GM23248 (cell line): Measurements from ENCODE around the gene ANO6. TPM values are rescaled to one million over a fixed set of nuclear protein-coding genes. Genes with fewer than 3 reads are reported as not detected.

ENCODE experiments used
- DNase-seq: peaks from one replicate; pipeline ENCODE4 v3.0.0-alpha.2; 2015
- H2AFZ ChIP-seq: fragments of 200-600 bp; sonication (generic); 2 replicates; pipeline ENCODE4 v1.6.1; 2016; ENCODE audit warnings: antibody characterized with exemption
- H3F3A ChIP-seq: fragments of 200-600 bp; sonication (generic); 2 replicates; pipeline ENCODE4 v1.6.1; 2016; ENCODE audit warnings: mild to moderate bottlenecking, antibody characterized with exemption, mixed run types; ENCODE audit not compliant: insufficient read depth
- H3K27ac ChIP-seq: fragments of 200-600 bp; sonication (generic); 2 replicates; pipeline ENCODE4 v1.5.1; 2016; ENCODE audit warnings: mild to moderate bottlenecking
- H3K27me3 ChIP-seq: fragments of 200-600 bp; sonication (generic); replicated peaks from 2 replicates; pipeline ENCODE4 v1.6.1; 2016; ENCODE audit warnings: mild to moderate bottlenecking; ENCODE audit not compliant: insufficient read depth
- H3K36me3 ChIP-seq: fragments of 200-600 bp; sonication (generic); 2 replicates; pipeline ENCODE4 v1.6.1; 2016; ENCODE audit warnings: low read depth, mild to moderate bottlenecking
- H3K4me1 ChIP-seq: fragments of 200-600 bp; sonication (generic); 2 replicates; pipeline ENCODE4 v1.6.1; 2016; ENCODE audit warnings: mild to moderate bottlenecking; ENCODE audit not compliant: insufficient read depth
- H3K4me2 ChIP-seq: fragments of 200-600 bp; sonication (generic); one replicate; pipeline ENCODE4 v1.6.1; 2016; ENCODE audit warnings: mild to moderate bottlenecking; ENCODE audit not compliant: unreplicated experiment
- H3K4me3 ChIP-seq: fragments of 200-600 bp; sonication (generic); 2 replicates; pipeline ENCODE4 v1.5.1; 2016; ENCODE audit warnings: mild to moderate bottlenecking
- H3K79me2 ChIP-seq: fragments of 200-600 bp; sonication (generic); 2 replicates; pipeline ENCODE4 v1.6.1; 2016; ENCODE audit warnings: mild to moderate bottlenecking; ENCODE audit not compliant: insufficient read depth
- H3K9ac ChIP-seq: fragments of 200-600 bp; sonication (generic); 2 replicates; pipeline ENCODE4 v1.6.1; 2016; ENCODE audit warnings: mild to moderate bottlenecking
- H3K9me2 ChIP-seq: fragments of 200-600 bp; sonication (generic); 2 replicates; pipeline ENCODE4 v1.6.1; 2016; ENCODE audit warnings: mixed run types, mild to moderate bottlenecking, moderate library complexity; ENCODE audit not compliant: insufficient read depth
- H3K9me3 ChIP-seq: fragments of 200-600 bp; sonication (generic); one replicate; pipeline ENCODE4 v1.6.1; 2017; ENCODE audit warnings: low read depth
- H4K20me1 ChIP-seq: fragments of 200-600 bp; sonication (generic); 2 replicates; pipeline ENCODE4 v1.6.0; 2016; ENCODE audit not compliant: insufficient read depth
- EZH2 ChIP-seq: fragments of 200-600 bp; sonication (generic); IDR thresholded peaks from 2 replicates; pipeline ENCODE4 v1.6.1; 2018; ENCODE audit warnings: antibody characterized with exemption, mild to moderate bottlenecking; ENCODE audit not compliant: insufficient read depth, poor library complexity, severe bottlenecking
- EZH2phosphoT487 ChIP-seq: fragments of 200-600 bp; sonication (generic); IDR thresholded peaks from 2 replicates; pipeline ENCODE4 v1.6.1; 2018; ENCODE audit warnings: antibody characterized with exemption, moderate library complexity, mild to moderate bottlenecking, low read depth; ENCODE audit not compliant: insufficient read depth
- WGBS, 2 experiments: methylation state at CpG; one replicate each; pipeline ENCODE4 v1.1.6; 2015 to 2017; ENCODE audit warnings: low lambda C conversion rate in 2 of 2, low coverage in 1 of 2; ENCODE audit errors: missing lambda C conversion rate in 2 of 2; 5-methylcytosine and 5-hydroxymethylcytosine counted together
- in situ Hi-C: fragments of 300-500 bp; cut with MboI; formaldehyde crosslinking; loops from 2 replicates; pipeline ENCODE4 v1.15.0; 2020
- polyA plus RNA-seq: library from polyadenylated mRNA; unstranded; fragments of >200 nt; fragmentation: Nextera tagmentation; extraction: Ambion mirVana; gene quantifications from 2 replicates; pipeline ENCODE4 v1.2.1, GENCODE V29; 2016
- total RNA-seq: library from RNA; depleted of rRNA; stranded (reverse); fragments of >200 nt; shearing (Covaris generic); gene quantifications from 2 replicates; pipeline ENCODE4 v1.2.3, GENCODE V29; 2014

Gene ANO6
- total and polyA plus RNA-seq, 2 experiments from 2014 or later = 50.1 to 65.4 TPM

GRCh38 chr12:45363903-45364302 lies 148.0 kb downstream of the ANO6 start:
- in situ Hi-C loops = no loop called here
- Histone ChIP-seq H3K9me2 (no peaks in the 10 kb centered on the region), H3K4me2 (no peak overlapping the region), H3K27me3 (no peaks in the 10 kb centered on the region), H3F3A (0 out of 2 replicates have a peak, but pooled peaks cover 5% of the 10 kb centered on the region), H3K4me1 (peaks cover 3% of the 10 kb centered on the region), H2AFZ (no peak overlapping the region), H4K20me1 (no peaks in the 10 kb centered on the region), H3K36me3 (peaks cover 14% of the 10 kb centered on the region), H3K9ac (no peak overlapping the region), H3K27ac (no peak overlapping the region), H3K4me3 (no peak overlapping the region), H3K79me2 (peaks cover 67% of the 10 kb centered on the region), H3K9me3 (no peaks in the 10 kb centered on the region)
- TF ChIP-seq EZH2 = no peak
- no peak for TF ChIP-seq EZH2phosphoT487
- no peak for DNase-seq

DNA sequence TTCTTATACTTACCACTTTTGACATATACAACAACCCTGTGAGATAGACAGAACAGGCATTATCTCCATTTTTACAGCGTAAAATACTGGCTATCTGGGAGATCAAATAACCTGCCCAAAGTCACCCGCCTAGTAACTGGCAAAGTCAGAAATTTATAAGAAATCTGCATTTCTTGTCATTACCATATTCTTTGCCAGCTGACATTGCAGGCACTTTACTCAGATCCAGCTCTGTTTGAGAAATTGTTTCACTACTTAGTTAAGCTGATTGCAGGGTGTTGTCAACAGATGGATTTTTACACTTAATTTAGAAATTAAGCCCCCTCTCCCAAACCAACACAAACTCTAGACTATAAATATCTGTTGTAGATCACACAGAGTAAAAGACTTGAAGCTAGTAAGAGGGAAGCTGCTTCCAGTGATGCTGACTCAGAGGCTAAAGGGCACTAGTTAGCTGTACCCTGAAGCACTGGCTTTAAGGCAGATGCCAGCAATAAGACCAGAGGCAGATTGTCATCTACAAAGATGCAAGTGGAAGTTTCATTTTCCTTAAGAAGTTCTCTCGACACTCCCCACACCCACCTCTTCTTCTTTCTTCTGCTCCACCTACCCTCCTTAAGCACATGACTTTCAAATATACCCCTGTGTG lies 153.1 kb downstream of the ANO6 start:
- H3K4me2 ChIP-seq = no peak overlapping the region
- H2AFZ ChIP-seq = no peak overlapping the region
- no peaks in the 10 kb centered on the region for H4K20me1 ChIP-seq
- no peak overlapping the region for H3K4me3 ChIP-seq
- peaks cover 9% of the 10 kb centered on the region for H3K4me1 ChIP-seq
- peak; percentile 74 for DNase-seq
- in situ Hi-C loops = no loop called here
- H3K9ac ChIP-seq = no peak overlapping the region
- H3K9me3 ChIP-seq = no peaks in the 10 kb centered on the region
- H3K79me2 ChIP-seq = peaks cover 32% of the 10 kb centered on the region
- no peak overlapping the region for H3K27ac ChIP-seq
- H3F3A ChIP-seq = 0 out of 2 replicates have a peak, but pooled peaks cover 5% of the 10 kb centered on the region
- H3K27me3 ChIP-seq = no peaks in the 10 kb centered on the region
- TF ChIP-seq EZH2 (no peak), EZH2phosphoT487 (no peak)
- peaks cover 11% of the 10 kb centered on the region; the same call in 1 of the 2 replicates for H3K36me3 ChIP-seq
- 95 to 97% methylated on average over 3 of the region's 3 CpGs for WGBS, 2 experiments
- no peaks in the 10 kb centered on the region for H3K9me2 ChIP-seq

GRCh38 chr12:45377815-45378214 lies 161.9 kb downstream of the ANO6 start:
- Histone ChIP-seq H2AFZ (no peak overlapping the region), H3K4me2 (no peak overlapping the region), H3K9me2 (no peaks in the 10 kb centered on the region), H3K9me3 (no peaks in the 10 kb centered on the region), H4K20me1 (no peaks in the 10 kb centered on the region), H3K4me1 (peaks cover 10% of the 10 kb centered on the region), H3K27me3 (no peaks in the 10 kb centered on the region), H3K4me3 (no peak overlapping the region), H3K27ac (no peak overlapping the region), H3F3A (peaks cover 16% of the 10 kb centered on the region; the same call in 1 of the 2 replicates), H3K36me3 (peaks cover 8% of the 10 kb centered on the region), H3K9ac (no peak overlapping the region), H3K79me2 (no peaks in the 10 kb centered on the region)
- no peak for TF ChIP-seq EZH2phosphoT487
- TF ChIP-seq EZH2 = no peak
- in situ Hi-C loops = no loop called here
- 16 to 20% methylated on average over 1 of the region's 1 CpG for WGBS, 2 experiments
- DNase-seq = peak; percentile 3

- in situ Hi-C loops = no loop called here
- no peak overlapping the region for H3K27ac ChIP-seq
- peak; percentile 3 for DNase-seq
Observed at GRCh38 chr12:45379261-45379660, 163.4 kb downstream of the ANO6 start.

More at GRCh38 chr12:45379261-45379660, 163.4 kb downstream of the ANO6 start:
- Histone ChIP-seq H3K9me3 (no peaks in the 10 kb centered on the region), H3F3A (peaks cover 16% of the 10 kb centered on the region; the same call in 1 of the 2 replicates), H3K4me1 (peaks cover 10% of the 10 kb centered on the region), H3K4me3 (no peak overlapping the region), H3K4me2 (no peak overlapping the region), H4K20me1 (no peaks in the 10 kb centered on the region), H3K79me2 (no peaks in the 10 kb centered on the region), H3K9me2 (no peaks in the 10 kb centered on the region), H2AFZ (no peak overlapping the region), H3K27me3 (no peaks in the 10 kb centered on the region), H3K36me3 (peaks cover 8% of the 10 kb centered on the region), H3K9ac (no peak overlapping the region)
- 96 to 98% methylated on average over 5 of the region's 5 CpGs for WGBS, 2 experiments
- TF ChIP-seq EZH2phosphoT487 = no peak
- TF ChIP-seq EZH2 = no peak
